WI38 (cell line): ENCODE results near the gene FAIM.
A peak's percentile ranks its signal among the peaks of the same experiment; 100 is the strongest.
"Not testable (repeated sequence)": the region's sequence is repeated elsewhere in the genome, so short reads cannot be mapped to it uniquely, and the experiment has no call there.

Experiments used
- H3K4me3 ChIP-seq: 2 replicates; pipeline ENCODE4 v1.5.1; 2011; ENCODE audit warnings: low read depth, mild to moderate bottlenecking, control low read depth, low read length
- CTCF ChIP-seq: IDR thresholded peaks from 2 replicates; pipeline ENCODE4 v1.5.1; 2012; ENCODE audit warnings: low read depth, mild to moderate bottlenecking, control low read depth, low read length

The FAIM gene

GRCh38 chr3:138608322-138609135 is at the start of gene FAIM:
Gene FAIM (plus strand): TSS chr3:138608771. CDS start chr3:138619727, 10,956 bp downstream.
- no peak for TF ChIP-seq CTCF
- peak within 1 kb of the TSS; percentile 62 for H3K4me3 ChIP-seq

GRCh38 chr3:138559134-138559533 is 49.4 kb upstream of the FAIM start:
- H3K4me3 ChIP-seq = no peak overlapping the region
- TF ChIP-seq CTCF = no peak

GRCh38 chr3:138560501-138560900 is 48.1 kb upstream of the FAIM start:
- TF ChIP-seq CTCF = no peak
- H3K4me3 ChIP-seq = no peak overlapping the region

GRCh38 chr3:138562902-138563301 is 45.7 kb upstream of the FAIM start:
- not testable (repeated sequence) for H3K4me3 ChIP-seq

- H3K4me3 ChIP-seq = not testable (repeated sequence)
Observed at GRCh38 chr3:138566293-138566692, 42.3 kb upstream of the FAIM start.

GRCh38 chr3:138567403-138567802 is 41.2 kb upstream of the FAIM start:
- no peak for TF ChIP-seq CTCF
- no peak overlapping the region for H3K4me3 ChIP-seq

- TF ChIP-seq CTCF = no peak
- H3K4me3 ChIP-seq = no peak overlapping the region
Observed at GRCh38 chr3:138569090-138569489, 39.5 kb upstream of the FAIM start.

GRCh38 chr3:138569624-138570023 is 38.9 kb upstream of the FAIM start:
- not testable (repeated sequence) for H3K4me3 ChIP-seq

GRCh38 chr3:138573138-138573537 is 35.4 kb upstream of the FAIM start:
- no peak for TF ChIP-seq CTCF
- H3K4me3 ChIP-seq = no peak overlapping the region
